Endothelial cell of umbilical vein (primary cell): ENCODE data around the gene RANBP17. TPM values are rescaled to one million over a fixed set of nuclear protein-coding genes. Genes with fewer than 3 reads are reported as not detected.

Source experiments
- BruUV-seq: library from RNA; stranded (reverse); fragments of 400-500 nt; replicated peaks from 2 replicates; lab custom pipeline; 2021; lab: Mats Ljungman, UMichigan
- CTCF ChIA-PET: fragments of 300-600, 350-600 bp; sonication (Branson Sonifier 250); formaldehyde crosslinking; loops from one replicate; lab custom pipeline; 2021; ENCODE audit warnings: antibody characterized with exemption, inconsistent platforms; lab: Charles Lee
- POLR2A ChIA-PET: fragments of 300-600, 350-600 bp; sonication (Branson Sonifier 250); formaldehyde crosslinking; loops from one replicate; lab custom pipeline; 2021; ENCODE audit warnings: antibody characterized with exemption, inconsistent platforms; lab: Charles Lee
- DNase-seq: peaks from one replicate; pipeline ENCODE4 v3.0.0-alpha.2; 2011; ENCODE audit warnings: low read depth, low spot score
- FAIRE-seq: peaks from 2 replicates; lab custom pipeline; 2011; peaks lifted over from hg19 to GRCh38; lab: Jason Lieb, UNC
- H2AFZ ChIP-seq: 2 replicates; pipeline ENCODE4 v1.6.0; 2012; ENCODE audit warnings: low read depth, low read length, control low read depth, inconsistent platforms
- H3K27ac ChIP-seq: 2 replicates; pipeline ENCODE4 v1.5.1; 2011; ENCODE audit warnings: low read depth, mild to moderate bottlenecking, control low read depth, low read length, moderate library complexity; ENCODE audit not compliant: insufficient read depth
- H3K27me3 ChIP-seq, 2 experiments: 2 replicates each; pipeline versions ENCODE4 v1.6.0 to v1.6.1; 2011; ENCODE audit warnings: low read length in 2 of 2, mixed read lengths in 1 of 2; ENCODE audit not compliant: control insufficient read depth in 2 of 2, insufficient read depth in 2 of 2
- H3K36me3 ChIP-seq, 2 experiments: 2 replicates in 1 of 2; 3 replicates in 1 of 2; pipeline ENCODE4 v1.5.1; 2011; ENCODE audit warnings: low read length in 2 of 2, mild to moderate bottlenecking in 1 of 2, moderate library complexity in 1 of 2; ENCODE audit not compliant: control insufficient read depth in 2 of 2, insufficient read depth in 2 of 2; ENCODE audit errors: extremely low read depth in 1 of 2
- H3K4me1 ChIP-seq: 3 replicates; pipeline ENCODE4 v1.5.1; 2011; ENCODE audit warnings: mild to moderate bottlenecking, low read length; ENCODE audit not compliant: control insufficient read depth, insufficient read depth; ENCODE audit errors: extremely low read depth
- H3K4me2 ChIP-seq: 2 replicates; pipeline ENCODE4 v1.6.1; 2011; ENCODE audit warnings: low read length, control low read depth, mixed read lengths; ENCODE audit not compliant: insufficient read depth
- H3K4me3 ChIP-seq, 3 experiments: fragments of 200-600 bp in 1 of 3; sonication (generic), shearing (Covaris generic) in 1 of 3; replicated peaks in 1 of 3; 2 replicates each; pipeline ENCODE4 v1.5.1; 2011 to 2016; ENCODE audit warnings: control low read depth in 3 of 3, low read length in 3 of 3, mild to moderate bottlenecking in 2 of 3, inconsistent platforms in 1 of 3, low read depth in 1 of 3, moderate library complexity in 1 of 3; ENCODE audit not compliant: insufficient read depth in 1 of 3
- H3K79me2 ChIP-seq: 2 replicates; pipeline ENCODE4 v1.6.0; 2012; ENCODE audit warnings: low read length, inconsistent platforms; ENCODE audit not compliant: control insufficient read depth, insufficient read depth
- H3K9ac ChIP-seq: replicated peaks from 2 replicates; pipeline ENCODE3; 2011; ENCODE audit warnings: low read length, control low read depth; ENCODE audit not compliant: insufficient read depth; ENCODE audit errors: extremely low read depth
- H3K9me1 ChIP-seq: replicated peaks from 3 replicates; pipeline ENCODE4 v1.6.0; 2011; ENCODE audit warnings: mild to moderate bottlenecking, low read length; ENCODE audit not compliant: control insufficient read depth, insufficient read depth; ENCODE audit errors: extremely low read depth
- H3K9me3 ChIP-seq: replicated peaks from 2 replicates; pipeline ENCODE4 v1.5.1; 2012; ENCODE audit warnings: low read length, inconsistent platforms; ENCODE audit not compliant: control insufficient read depth, insufficient read depth
- H4K20me1 ChIP-seq: replicated peaks from 2 replicates; pipeline ENCODE3; 2011; ENCODE audit warnings: mild to moderate bottlenecking, low read length; ENCODE audit not compliant: control insufficient read depth, insufficient read depth; ENCODE audit errors: extremely low read depth
- EZH2 ChIP-seq: IDR thresholded peaks from 2 replicates; pipeline ENCODE4 v1.6.1; 2012; ENCODE audit warnings: borderline replicate concordance, low read depth, mild to moderate bottlenecking, moderate library complexity, low read length, inconsistent platforms; ENCODE audit not compliant: severe bottlenecking
- FOS ChIP-seq: IDR thresholded peaks from 2 replicates; pipeline ENCODE4 v1.6.1; 2011; ENCODE audit warnings: mild to moderate bottlenecking, low read length, moderate library complexity, borderline replicate concordance; ENCODE audit not compliant: insufficient read depth
- GATA2 ChIP-seq: IDR thresholded peaks from 2 replicates; pipeline ENCODE4 v1.7.0; 2011; ENCODE audit warnings: low read depth, mild to moderate bottlenecking, moderate library complexity, mixed read lengths, low read length; ENCODE audit not compliant: insufficient read length, insufficient read depth
- JUN ChIP-seq: IDR thresholded peaks from 2 replicates; pipeline ENCODE4 v1.6.1; 2011; ENCODE audit warnings: borderline replicate concordance, low read depth; ENCODE audit not compliant: insufficient read length, insufficient read depth
- MAX ChIP-seq: IDR thresholded peaks from 2 replicates; pipeline ENCODE4 v1.6.1; 2011; ENCODE audit not compliant: insufficient read depth, insufficient read length
- MYC ChIP-seq: IDR thresholded peaks from one replicate; pipeline ENCODE4 v1.6.1; 2011; ENCODE audit warnings: mild to moderate bottlenecking, low read depth, low read length
- POLR2A ChIP-seq: IDR thresholded peaks from 2 replicates; pipeline ENCODE4 v1.6.1; 2012; ENCODE audit warnings: low read depth, mild to moderate bottlenecking, control low read depth, low read length
- POLR2AphosphoS5 ChIP-seq: IDR thresholded peaks from 2 replicates; pipeline ENCODE4 v1.6.1; 2012; ENCODE audit warnings: low read depth, mild to moderate bottlenecking, control low read depth, low read length, moderate library complexity; ENCODE audit not compliant: insufficient read depth
- dilution Hi-C: fragments of 300-500 bp; cut with MboI; formaldehyde crosslinking; loops from one replicate; pipeline ENCODE4 v1.15.0; 2019; ENCODE audit warnings: low sequenced_read_pairs; ENCODE audit not compliant: extremely low pct_ligation_motif_present
- intact Hi-C: fragments of 100-400 bp; cut with micrococcal nuclease; formaldehyde crosslinking; loops from one replicate; pipeline ENCODE4 v1.10.0; 2022
- polyA plus RNA-seq, 4 experiments: library from polyadenylated mRNA; depleted of rRNA in 3 of 4; stranded (reverse) in 3 of 4; unstranded in 1 of 4; fragments of >200 nt; gene quantifications; 2 replicates each; pipeline versions ENCODE4 v1.2.1 to v1.2.3, GENCODE V29; 2011 to 2012; ENCODE audit warnings: missing spikeins in 1 of 4
- total RNA-seq: library from RNA; stranded (reverse); gene quantifications from 2 replicates; pipeline ENCODE4 v1.2.3, GENCODE V29; 2021
- TF ChIP-seq, protein P1 (sequence below), 2 donors: IDR thresholded peaks; 1 replicate in 1 of 2; 2 replicates in 1 of 2; pipeline ENCODE4 v1.5.1; 2011; ENCODE audit warnings: low read length in 2 of 2, mild to moderate bottlenecking in 2 of 2, moderate library complexity in 2 of 2, control low read depth in 1 of 2, inconsistent platforms in 1 of 2, low read depth in 1 of 2; ENCODE audit not compliant: insufficient read depth in 1 of 2; ENCODE audit errors: extremely low read depth in 1 of 2

Gene RANBP17
- total and polyA plus RNA-seq, 2 donors (not counting 3 experiments of a cell fraction or from before 2014, with no cell fraction given): 5.6 to 13.6 TPM

- dilution Hi-C loops (no loop called here), intact Hi-C loops (loop anchor here (5.0 kb wide), 1 partner anchor 282 kb away; no protein-coding TSS in a partner anchor)
- FAIRE-seq: no peak
- Histone ChIP-seq H3K79me2 (no peaks in the 10 kb centered on the region), H3K27me3 (no peaks in the 10 kb centered on the region), H3K4me3 (no peak overlapping the region), H3K4me1 (no peaks in the 10 kb centered on the region), H3K9ac (no peak overlapping the region), H4K20me1 (no peaks in the 10 kb centered on the region), H3K4me2 (no peak overlapping the region), H3K9me3 (no peaks in the 10 kb centered on the region), H2AFZ (no peak overlapping the region), H3K36me3 (no peaks in the 10 kb centered on the region), H3K9me1 (no peaks in the 10 kb centered on the region), H3K27ac (no peak overlapping the region)
- no peak for DNase-seq
- no TSS peak for BruUV-seq
- no peak for TF ChIP-seq MAX
- TF ChIP-seq EZH2: no peak
- no peak for TF ChIP-seq MYC
- TF ChIP-seq JUN: no peak
- TF ChIP-seq GATA2: no peak
- no peak for TF ChIP-seq POLR2A
- TF ChIP-seq, protein P1, sequence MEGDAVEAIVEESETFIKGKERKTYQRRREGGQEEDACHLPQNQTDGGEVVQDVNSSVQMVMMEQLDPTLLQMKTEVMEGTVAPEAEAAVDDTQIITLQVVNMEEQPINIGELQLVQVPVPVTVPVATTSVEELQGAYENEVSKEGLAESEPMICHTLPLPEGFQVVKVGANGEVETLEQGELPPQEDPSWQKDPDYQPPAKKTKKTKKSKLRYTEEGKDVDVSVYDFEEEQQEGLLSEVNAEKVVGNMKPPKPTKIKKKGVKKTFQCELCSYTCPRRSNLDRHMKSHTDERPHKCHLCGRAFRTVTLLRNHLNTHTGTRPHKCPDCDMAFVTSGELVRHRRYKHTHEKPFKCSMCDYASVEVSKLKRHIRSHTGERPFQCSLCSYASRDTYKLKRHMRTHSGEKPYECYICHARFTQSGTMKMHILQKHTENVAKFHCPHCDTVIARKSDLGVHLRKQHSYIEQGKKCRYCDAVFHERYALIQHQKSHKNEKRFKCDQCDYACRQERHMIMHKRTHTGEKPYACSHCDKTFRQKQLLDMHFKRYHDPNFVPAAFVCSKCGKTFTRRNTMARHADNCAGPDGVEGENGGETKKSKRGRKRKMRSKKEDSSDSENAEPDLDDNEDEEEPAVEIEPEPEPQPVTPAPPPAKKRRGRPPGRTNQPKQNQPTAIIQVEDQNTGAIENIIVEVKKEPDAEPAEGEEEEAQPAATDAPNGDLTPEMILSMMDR (IDR thresholded peaks at IDR 0.05; ENCODE audit: extremely low read depth in 1 of 2, insufficient read depth in 1 of 2, low read depth in 1 of 2, low read length in 2 of 2): no peak
- TF ChIP-seq FOS: no peak
- TF ChIP-seq POLR2AphosphoS5: no peak
- ChIA-PET POLR2A (no interaction called here), CTCF (interaction anchor here (1.4 kb wide), 1 partner anchor 49 kb away, joined by 4 read pairs; no protein-coding TSS in a partner anchor)
Measured at GRCh38 chr5:171269717-171270116, 407.9 kb downstream of the RANBP17 start.
